T-cell (primary cell): ENCODE data around the gene SERTM1. TPM values are rescaled to one million over a fixed set of nuclear protein-coding genes. Genes with fewer than 3 reads are reported as not detected.

Source experiments
- ATAC-seq, 4 experiments: fragments of 200-7000 bp in 3 of 4; fragments of 150-1000 bp in 1 of 4; cut with Tn5 transposase; replicated peaks in 1 of 4; 1 replicate in 3 of 4; 2 replicates in 1 of 4; pipeline ENCODE4 v1.10.0; 2021; ENCODE audit warnings: moderate library complexity in 3 of 4, mild to moderate bottlenecking in 2 of 4, moderate number of reproducible peaks in 1 of 4
- CTCF ChIA-PET, 2 donors: fragments of 300-600 bp; sonication (Branson Sonifier 250); formaldehyde crosslinking; loops; one replicate each; lab custom pipeline; 2022; ENCODE audit warnings: antibody characterized with exemption in 2 of 2; lab: Charles Lee
- POLR2A ChIA-PET, 2 donors: fragments of 300-600 bp; sonication (Branson Sonifier 250); formaldehyde crosslinking; loops; one replicate each; lab custom pipeline; 2022; ENCODE audit warnings: antibody characterized with exemption in 2 of 2; lab: Charles Lee
- DNase-seq, 35 experiments: peaks; one replicate each; pipeline versions ENCODE4 v3.0.0 to v3.0.0-alpha.2; 2013 to 2023
- H3K27ac ChIP-seq: one replicate; pipeline ENCODE4 v1.5.1; 2013; ENCODE audit warnings: low read length
- H3K27me3 ChIP-seq, 2 experiments: replicated peaks in 1 of 2; 1 replicate in 1 of 2; 2 replicates in 1 of 2; pipeline versions ENCODE4 v1.6.1 to v1.7.0; 2013; ENCODE audit warnings: low read length in 1 of 2, mixed read lengths in 1 of 2; ENCODE audit not compliant: control insufficient read depth in 2 of 2, insufficient read depth in 2 of 2; ENCODE audit errors: extremely low read depth in 1 of 2
- H3K36me3 ChIP-seq, 2 donors: 1 replicate in 1 of 2; 2 replicates in 1 of 2; pipeline versions ENCODE4 v1.6.1 to v1.7.0; 2013; ENCODE audit warnings: low read length in 1 of 2; ENCODE audit not compliant: control insufficient read depth in 2 of 2, insufficient read depth in 1 of 2; ENCODE audit errors: extremely low read depth in 1 of 2
- H3K4me1 ChIP-seq, 2 experiments: 1 replicate in 1 of 2; 2 replicates in 1 of 2; pipeline versions ENCODE4 v1.6.1 to v1.7.0; 2013; ENCODE audit warnings: low read length in 2 of 2, mixed read lengths in 1 of 2; ENCODE audit not compliant: insufficient read depth in 2 of 2, control insufficient read depth in 1 of 2; ENCODE audit errors: extremely low read depth in 1 of 2
- H3K4me3 ChIP-seq, 2 donors: 1 replicate in 1 of 2; 2 replicates in 1 of 2; pipeline versions ENCODE4 v1.5.1 to v1.7.0; 2013; ENCODE audit warnings: mild to moderate bottlenecking in 2 of 2, low read length in 1 of 2, moderate library complexity in 1 of 2; ENCODE audit not compliant: control insufficient read depth in 1 of 2; ENCODE audit errors: extremely low read depth in 1 of 2
- H3K9me3 ChIP-seq: 2 replicates; pipeline ENCODE4 v1.7.0; 2013
- H3K27ac Mint-ChIP-seq, 2 donors: one replicate each; pipeline ENCODE4 v1.8.0; 2020 to 2021; ENCODE audit warnings: mild to moderate bottlenecking in 2 of 2, mixed read lengths in 2 of 2
- H3K27me3 Mint-ChIP-seq, 2 donors: one replicate each; pipeline ENCODE4 v1.8.0; 2021 to 2022; ENCODE audit warnings: mixed read lengths in 2 of 2
- H3K36me3 Mint-ChIP-seq: one replicate; pipeline ENCODE4 v1.8.0; 2021; ENCODE audit warnings: mixed read lengths
- H3K4me1 Mint-ChIP-seq, 3 donors: one replicate each; pipeline ENCODE4 v1.8.0; 2020 to 2022; ENCODE audit warnings: mixed read lengths in 3 of 3, mild to moderate bottlenecking in 1 of 3
- H3K4me3 Mint-ChIP-seq, 3 donors: one replicate each; pipeline ENCODE4 v1.8.0; 2020 to 2022; ENCODE audit warnings: mild to moderate bottlenecking in 3 of 3, mixed read lengths in 3 of 3, moderate library complexity in 3 of 3
- H3K9me3 Mint-ChIP-seq, 3 donors: one replicate each; pipeline ENCODE4 v1.8.0; 2020 to 2022; ENCODE audit warnings: mixed read lengths in 3 of 3
- WGBS: methylation state at CpG from one replicate; pipeline ENCODE4 v1.1.5; 2013; ENCODE audit warnings: missing lambda C conversion rate; ENCODE audit not compliant: insufficient coverage; 5-methylcytosine and 5-hydroxymethylcytosine counted together
- total RNA-seq, 35 experiments: library from RNA in 6 of 35; stranded (reverse) in 6 of 35; fragments of 120-200 nt in 1 of 35; gene quantifications; one replicate each; pipeline versions ENCODE4 v1.2.1 to v1.2.4 and lab custom pipeline; 2013 to 2026

The SERTM1 gene
- total RNA-seq, 5 donors from 2014 or later (not counting 1 experiment from before 2014, with no cell fraction given): not detected

DNA sequence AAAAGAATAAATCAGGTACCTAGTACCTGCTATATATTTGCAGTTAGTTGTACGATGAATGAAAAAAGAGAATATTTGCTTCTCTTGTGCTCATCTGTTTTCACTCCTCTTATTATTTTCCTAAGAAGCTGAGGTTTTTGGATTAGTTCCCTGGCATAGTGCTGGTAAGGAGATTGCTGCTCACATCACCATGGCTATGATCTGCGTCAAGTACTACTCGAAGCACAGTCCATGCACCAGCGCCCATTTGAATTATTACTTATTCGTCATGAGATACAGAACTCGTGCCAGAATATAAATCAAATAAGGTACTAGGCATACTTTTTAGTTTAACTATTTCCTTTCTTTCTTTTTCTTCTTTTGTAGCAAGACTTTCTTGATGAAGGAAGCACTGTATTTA lies 7.1 kb downstream of the SERTM1 start:
- POLR2A ChIA-PET: no interaction called here
- Mint-ChIP-seq H3K9me3 (peaks cover 0 to 3% (median 0%) of the 10 kb centered on the region in 3 donors), H3K27me3 (peaks cover 5% of the 10 kb centered on the region in 2 donors), H3K4me3 (no peak overlapping the region), H3K27ac (no peak overlapping the region), H3K4me1 (no peaks in the 10 kb centered on the region), H3K36me3 (no peaks in the 10 kb centered on the region)
- Histone ChIP-seq H3K27me3 (no peaks in the 10 kb centered on the region), H3K4me3 (no peak overlapping the region), H3K9me3 (no peaks in the 10 kb centered on the region), H3K4me1 (no peaks in the 10 kb centered on the region), H3K36me3 (no peaks in the 10 kb centered on the region), H3K27ac (no peak overlapping the region)
- WGBS: no CpG with 5 or more reads among the region's 6 CpGs
- no peak for ATAC-seq
- CTCF ChIA-PET: no interaction called here
- DNase-seq: no peak

DNA sequence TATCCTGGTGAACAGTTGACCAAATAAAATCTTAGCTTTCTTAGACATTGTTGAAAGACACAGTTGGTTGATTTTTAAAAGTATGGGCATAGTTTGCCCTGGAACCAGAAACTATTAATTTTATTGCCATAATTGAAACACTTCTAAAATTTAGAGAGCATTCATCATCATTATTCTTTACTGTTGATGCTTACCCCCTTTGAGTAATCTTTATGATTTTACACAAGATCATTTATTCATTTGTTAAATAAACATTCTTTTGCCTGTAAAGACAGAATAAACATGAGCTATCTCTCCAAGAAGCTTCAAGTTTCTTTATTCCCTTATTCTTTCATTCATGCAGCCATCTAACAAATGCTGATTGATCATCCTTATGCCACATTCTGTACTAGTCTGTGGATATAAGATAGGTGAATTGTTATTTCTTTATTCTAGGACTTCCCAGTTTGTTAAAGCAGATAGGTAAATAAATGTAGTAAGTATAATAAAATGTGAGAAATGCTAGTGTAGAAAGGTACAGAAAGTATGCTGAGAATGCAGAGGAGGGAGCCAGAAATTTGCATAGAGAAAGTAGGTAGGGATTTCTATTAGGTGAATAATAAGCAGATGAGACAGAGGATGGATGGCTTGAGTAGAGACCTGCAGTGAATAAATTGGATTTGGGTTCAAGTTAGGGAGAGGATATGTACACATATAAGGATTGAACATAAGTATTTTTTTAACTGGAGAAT lies 8.2 kb downstream of the SERTM1 start:
- no peaks in the 10 kb centered on the region for H3K4me1 ChIP-seq
- no peak overlapping the region for H3K4me3 ChIP-seq
- Mint-ChIP-seq H3K36me3 (no peaks in the 10 kb centered on the region), H3K27me3 (peaks cover 3% of the 10 kb centered on the region in 2 donors), H3K4me3 (no peak overlapping the region), H3K27ac (no peak overlapping the region), H3K4me1 (no peaks in the 10 kb centered on the region), H3K9me3 (peaks cover 0 to 3% (median 0%) of the 10 kb centered on the region in 3 donors)
- CTCF ChIA-PET: no interaction called here
- POLR2A ChIA-PET: no interaction called here
- no peaks in the 10 kb centered on the region for H3K9me3 ChIP-seq
- no peaks in the 10 kb centered on the region for H3K36me3 ChIP-seq
- no peak overlapping the region for H3K27ac ChIP-seq
- DNase-seq: no peak
- no peak for ATAC-seq
- no peaks in the 10 kb centered on the region for H3K27me3 ChIP-seq

DNA sequence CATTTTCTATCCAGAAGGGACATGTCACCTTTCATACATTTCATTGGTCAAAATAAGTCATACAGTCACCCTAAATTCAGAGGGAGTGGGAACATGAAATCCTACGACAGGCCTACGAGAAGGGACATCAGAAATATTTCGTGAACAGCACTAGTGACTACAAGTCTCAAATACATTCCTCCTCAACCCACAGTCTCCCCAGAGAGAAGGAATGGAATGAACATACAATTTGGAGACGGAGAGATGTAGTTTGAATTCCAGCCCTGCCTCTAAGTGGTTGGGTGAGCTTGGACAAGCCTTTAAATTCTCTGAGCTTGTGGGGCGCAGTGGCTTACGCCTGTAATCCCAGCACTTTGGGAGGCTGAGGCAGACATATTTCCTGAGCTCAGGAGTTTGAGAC lies 9.9 kb downstream of the SERTM1 start:
- H3K36me3 ChIP-seq: no peaks in the 10 kb centered on the region
- no peaks in the 10 kb centered on the region for H3K27me3 ChIP-seq
- no peak overlapping the region for H3K27ac ChIP-seq
- no peak overlapping the region for H3K4me3 ChIP-seq
- Mint-ChIP-seq H3K27ac (no peak overlapping the region), H3K36me3 (no peaks in the 10 kb centered on the region), H3K4me1 (no peaks in the 10 kb centered on the region), H3K9me3 (peaks cover 0 to 3% (median 0%) of the 10 kb centered on the region in 3 donors), H3K27me3 (peaks cover 3% of the 10 kb centered on the region in 2 donors), H3K4me3 (no peak overlapping the region)
- ChIA-PET CTCF (no interaction called here), POLR2A (no interaction called here)
- no peak for ATAC-seq
- no peak for DNase-seq
- no CpG with 5 or more reads among the region's 6 CpGs for WGBS
- no peaks in the 10 kb centered on the region for H3K4me1 ChIP-seq
- no peaks in the 10 kb centered on the region for H3K9me3 ChIP-seq

- POLR2A ChIA-PET: no interaction called here
- CTCF ChIA-PET: no interaction called here
Measured at GRCh38 chr13:36685927-36686326, 12.1 kb downstream of the SERTM1 start.

DNA sequence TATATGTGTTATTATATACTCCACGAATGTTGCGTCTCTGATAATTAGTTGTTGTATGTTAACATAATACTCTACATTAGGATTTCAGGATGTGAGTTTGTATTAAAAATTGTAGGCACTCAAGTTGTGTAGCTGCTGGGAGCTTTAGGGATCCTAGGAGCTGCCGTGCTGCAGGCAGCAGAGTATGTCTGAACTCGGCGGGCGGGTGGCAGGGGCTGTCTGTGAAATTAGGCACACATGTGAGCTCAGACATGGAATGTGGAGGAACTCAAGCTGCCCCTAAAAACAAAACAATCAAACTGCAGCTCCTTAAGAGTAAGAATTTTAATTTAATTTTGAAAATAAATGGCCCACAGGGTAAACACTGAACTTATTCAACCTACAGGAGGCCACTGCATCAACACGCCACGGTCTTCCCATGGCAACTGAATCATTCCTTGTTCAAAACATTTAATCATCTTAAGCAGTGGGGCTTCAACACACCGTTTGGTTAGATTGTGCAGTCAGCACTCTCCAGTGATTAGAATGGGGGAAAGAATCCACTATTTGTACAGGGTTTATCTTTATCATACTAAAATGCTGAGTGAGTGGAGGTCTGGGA lies 22.7 kb downstream of the SERTM1 start:
- no peaks in the 10 kb centered on the region for H3K4me1 ChIP-seq
- ChIA-PET CTCF (no interaction called here), POLR2A (no interaction called here)
- Mint-ChIP-seq H3K4me1 (no peaks in the 10 kb centered on the region), H3K27me3 (peaks cover 3 to 41% of the 10 kb centered on the region in 2 donors), H3K27ac (no peak overlapping the region), H3K36me3 (no peaks in the 10 kb centered on the region), H3K9me3 (peaks cover 0 to 7% (median 0%) of the 10 kb centered on the region in 3 donors), H3K4me3 (no peak overlapping the region)
- H3K27me3 ChIP-seq: no peaks in the 10 kb centered on the region
- H3K4me3 ChIP-seq: no peak overlapping the region
- H3K9me3 ChIP-seq: no peaks in the 10 kb centered on the region
- no peak overlapping the region for H3K27ac ChIP-seq
- no CpG with 5 or more reads among the region's 9 CpGs for WGBS
- DNase-seq: no peak
- no peak for ATAC-seq
- H3K36me3 ChIP-seq: no peaks in the 10 kb centered on the region

More at GRCh38 chr13:36685927-36686326, 12.1 kb downstream of the SERTM1 start:
- no peaks in the 10 kb centered on the region for H3K9me3 ChIP-seq
- H3K4me1 ChIP-seq: no peaks in the 10 kb centered on the region
- H3K36me3 ChIP-seq: no peaks in the 10 kb centered on the region
- Mint-ChIP-seq H3K36me3 (no peaks in the 10 kb centered on the region), H3K9me3 (peaks cover 0 to 3% (median 0%) of the 10 kb centered on the region in 3 donors), H3K27me3 (peaks cover 0 to 4% of the 10 kb centered on the region in 2 donors), H3K4me3 (no peak overlapping the region), H3K27ac (no peak overlapping the region), H3K4me1 (no peaks in the 10 kb centered on the region)
- WGBS: no CpG with 5 or more reads among the region's 1 CpG
- no peak for DNase-seq
- no peaks in the 10 kb centered on the region for H3K27me3 ChIP-seq
- H3K27ac ChIP-seq: no peak overlapping the region
- no peak overlapping the region for H3K4me3 ChIP-seq
- no peak for ATAC-seq

- H3K27ac Mint-ChIP-seq: no peak overlapping the region
- Histone ChIP-seq H3K4me1 (no peaks in the 10 kb centered on the region), H3K9me3 (no peaks in the 10 kb centered on the region), H3K36me3 (no peaks in the 10 kb centered on the region), H3K4me3 (no peak overlapping the region), H3K27ac (no peak overlapping the region), H3K27me3 (no peaks in the 10 kb centered on the region)
- CTCF ChIA-PET: no interaction called here
- peaks cover 7 to 27% of the 10 kb centered on the region in 2 donors for H3K27me3 Mint-ChIP-seq
- 80% methylated on average over 4 of the region's 5 CpGs for WGBS
- no peak overlapping the region for H3K4me3 Mint-ChIP-seq
- POLR2A ChIA-PET: no interaction called here
- ATAC-seq (no peak), DNase-seq (no peak)
- H3K36me3 Mint-ChIP-seq: no peaks in the 10 kb centered on the region
- H3K4me1 Mint-ChIP-seq: no peaks in the 10 kb centered on the region
- H3K9me3 Mint-ChIP-seq: peaks cover 0 to 7% (median 0%) of the 10 kb centered on the region in 3 donors
Measured at GRCh38 chr13:36700170-36700569, 26.4 kb downstream of the SERTM1 start.
